ENCODE data around the gene B4GALNT4.

Gene B4GALNT4

GRCh38 chr11:350723-351255, 18.5 kb upstream of the B4GALNT4 start:
- H3K36me3 ChIP-seq (ENCODE audit: insufficient read depth) = no peaks in the 10 kb centered on the region
- no peak overlapping the region for H3K4me3 ChIP-seq (IDR thresholded peaks at IDR 0.05; ENCODE audit: insufficient read depth, low read depth, low read length)
- H3K27ac ChIP-seq = no peak overlapping the region; the same call in 1 of the 2 replicates
- H2AFZ ChIP-seq (ENCODE audit: low read depth) = peak overlapping the region; percentile 33; the same call in 1 of the 2 replicates
- H3K4me2 ChIP-seq = peak overlapping the region; percentile 79
- no peak overlapping the region for H3K9ac ChIP-seq
- H4K20me1 ChIP-seq (ENCODE audit: insufficient read depth) = no peaks in the 10 kb centered on the region
- no peak for TF ChIP-seq CTCF (conservative IDR thresholded peaks at IDR 0.05; ENCODE audit: low read depth, low read length)
- no peaks in the 10 kb centered on the region for H3K79me2 ChIP-seq (ENCODE audit: insufficient read depth, low read depth)
- peaks cover 14% of the 10 kb centered on the region for H3K4me1 ChIP-seq (ENCODE audit: low read depth, poor library complexity, severe bottlenecking)
- H3K27me3 ChIP-seq (ENCODE audit: insufficient read depth, low read depth) = peaks cover 66% of the 10 kb centered on the region

- peaks cover 60% of the 10 kb centered on the region for H3K27me3 ChIP-seq (ENCODE audit: insufficient read depth, low read depth)
- H3K4me1 ChIP-seq (ENCODE audit: low read depth, poor library complexity, severe bottlenecking) = peaks cover 14% of the 10 kb centered on the region
- no peak overlapping the region for H3K4me3 ChIP-seq (IDR thresholded peaks at IDR 0.05; ENCODE audit: insufficient read depth, low read depth, low read length)
- no peak overlapping the region for H3K27ac ChIP-seq
- no peak overlapping the region for H3K9ac ChIP-seq
- H3K79me2 ChIP-seq (ENCODE audit: insufficient read depth, low read depth) = no peaks in the 10 kb centered on the region
- no peak overlapping the region for H2AFZ ChIP-seq (ENCODE audit: low read depth)
- no peaks in the 10 kb centered on the region for H4K20me1 ChIP-seq (ENCODE audit: insufficient read depth)
- H3K4me2 ChIP-seq = peak overlapping the region; percentile 79; the same call in 1 of the 2 replicates
- no peak for TF ChIP-seq CTCF (conservative IDR thresholded peaks at IDR 0.05; ENCODE audit: low read depth, low read length)
- H3K36me3 ChIP-seq (ENCODE audit: insufficient read depth) = no peaks in the 10 kb centered on the region
Measured at GRCh38 chr11:351411-351810, 17.9 kb upstream of the B4GALNT4 start.

DNA sequence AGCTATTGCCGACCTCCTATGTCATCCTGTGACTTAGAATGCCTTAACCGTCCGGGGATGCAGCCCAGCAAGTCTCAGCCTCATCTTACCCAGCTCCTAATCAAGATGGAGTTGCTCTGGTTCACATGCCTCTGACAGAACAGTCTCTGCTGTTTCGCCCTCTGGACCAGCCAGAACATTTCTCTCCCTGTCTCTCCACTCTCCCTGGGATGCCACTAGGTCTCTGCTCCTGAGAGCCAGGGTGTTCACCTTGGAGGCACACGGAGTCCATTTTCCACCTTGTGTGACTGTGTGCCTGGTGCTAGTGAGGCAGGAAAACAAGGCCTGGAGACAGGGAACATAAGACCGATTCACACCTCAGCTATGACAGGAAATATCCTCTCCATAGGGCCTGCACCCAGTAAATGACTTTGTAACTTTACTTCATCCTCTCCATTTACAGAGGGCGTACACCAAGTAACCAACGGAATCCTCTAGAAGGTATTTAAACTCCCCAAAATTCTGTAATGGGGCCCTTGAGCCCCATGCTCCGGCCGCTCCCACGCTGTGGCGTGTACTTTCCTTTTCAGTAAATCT, 16.8 kb upstream of the B4GALNT4 start:
- Histone ChIP-seq H4K20me1 (ENCODE audit: insufficient read depth) (no peaks in the 10 kb centered on the region), H3K36me3 (ENCODE audit: insufficient read depth) (no peaks in the 10 kb centered on the region), H3K27me3 (ENCODE audit: insufficient read depth, low read depth) (peaks cover 54% of the 10 kb centered on the region), H3K27ac (no peak overlapping the region), H3K79me2 (ENCODE audit: insufficient read depth, low read depth) (no peaks in the 10 kb centered on the region), H3K9ac (no peak overlapping the region), H3K4me2 (no peak overlapping the region), H3K4me3 (IDR thresholded peaks at IDR 0.05; ENCODE audit: insufficient read depth, low read depth, low read length) (no peak overlapping the region), H3K4me1 (ENCODE audit: low read depth, poor library complexity, severe bottlenecking) (peaks cover 14% of the 10 kb centered on the region), H2AFZ (ENCODE audit: low read depth) (no peak overlapping the region)
- TF ChIP-seq CTCF (conservative IDR thresholded peaks at IDR 0.05; ENCODE audit: low read depth, low read length) = no peak

GRCh38 chr11:353179-353873, 16.0 kb upstream of the B4GALNT4 start:
- TF ChIP-seq CTCF (conservative IDR thresholded peaks at IDR 0.05; ENCODE audit: low read depth, low read length) = no peak
- Histone ChIP-seq H3K27ac (no peak overlapping the region), H3K79me2 (ENCODE audit: insufficient read depth, low read depth) (no peaks in the 10 kb centered on the region), H3K36me3 (ENCODE audit: insufficient read depth) (no peaks in the 10 kb centered on the region), H3K9ac (no peak overlapping the region), H2AFZ (ENCODE audit: low read depth) (no peak overlapping the region), H4K20me1 (ENCODE audit: insufficient read depth) (no peaks in the 10 kb centered on the region), H3K4me1 (ENCODE audit: low read depth, poor library complexity, severe bottlenecking) (peaks cover 14% of the 10 kb centered on the region), H3K4me3 (IDR thresholded peaks at IDR 0.05; ENCODE audit: insufficient read depth, low read depth, low read length) (no peak overlapping the region), H3K27me3 (ENCODE audit: insufficient read depth, low read depth) (peaks cover 48% of the 10 kb centered on the region), H3K4me2 (no peak overlapping the region)
